Testis (tissue), 5 donors: ENCODE measurements around the gene CXCR2. TPM values are rescaled to one million over a fixed set of nuclear protein-coding genes. Genes with fewer than 3 reads are reported as not detected.

Experiments
- DNase-seq: peaks from one replicate; pipeline ENCODE4 v3.0.0-alpha.2; 2019
- H3K27ac ChIP-seq, 2 donors: fragments of 200-600 bp; sonication (generic); one replicate each; pipeline ENCODE4 v1.5.1; 2019
- H3K27me3 ChIP-seq: fragments of 200-600 bp; sonication (generic); one replicate; pipeline ENCODE4 v1.5.1; 2019
- H3K36me3 ChIP-seq: fragments of 200-600 bp; sonication (generic); one replicate; pipeline ENCODE4 v1.5.1; 2017; ENCODE audit warnings: low read depth; ENCODE audit errors: missing control alignments
- H3K4me1 ChIP-seq: fragments of 200-600 bp; sonication (generic); one replicate; pipeline ENCODE4 v1.5.1; 2019
- H3K4me3 ChIP-seq, 2 donors: fragments of 200-600 bp; sonication (generic); one replicate each; pipeline ENCODE4 v1.5.1; 2017 to 2019
- H3K9me3 ChIP-seq: fragments of 200-600 bp; sonication (generic); one replicate; pipeline ENCODE4 v1.5.1; 2017
- POLR2A ChIP-seq: fragments of 450-650 bp; IDR thresholded peaks from one replicate; pipeline ENCODE4 v1.6.1; 2017; ENCODE audit warnings: antibody characterized with exemption, mild to moderate bottlenecking, moderate library complexity
- WGBS, 2 donors: methylation state at CpG; one replicate each; pipeline ENCODE4 v1.1.5; 2018; 5-methylcytosine and 5-hydroxymethylcytosine counted together
- intact Hi-C: fragments of 100-400 bp; cut with DNase I; formaldehyde crosslinking; loops from one replicate; pipeline ENCODE4 v1.15.1; 2023; ENCODE audit warnings: low total_unique reads
- long read RNA-seq, 2 donors: transcript quantifications; one replicate each; lab custom pipeline, GENCODE V29; 2026
- polyA plus RNA-seq: library from polyadenylated mRNA; stranded (reverse); fragments of 350-450 nt; fragmentation: Illumina TruSeq; extraction: RNeasy Lipid Tissue Mini Kit (QIAGEN cat#74804); gene quantifications from one replicate; pipeline ENCODE4 v1.2.3, GENCODE V29; 2014; ENCODE audit warnings: low read depth, low replicate concordance; ENCODE audit not compliant: insufficient read depth
- total RNA-seq, 2 donors: library from RNA; depleted of rRNA; stranded (reverse); fragments of >200 nt; gene quantifications; one replicate each; pipeline ENCODE4 v1.2.3, GENCODE V29; 2016
- TF ChIP-seq, protein P1 (sequence below), 3 experiments: fragments of 450-650 bp in 2 of 3; fragments of 200-600 bp in 1 of 3; sonication (generic) in 1 of 3; IDR thresholded peaks; one replicate each; pipeline ENCODE4 v1.5.1; 2016 to 2019; ENCODE audit warnings: antibody characterized with exemption in 3 of 3, mild to moderate bottlenecking in 2 of 3, moderate library complexity in 1 of 3

Gene CXCR2
- under 1 TPM in 1 of 2 donors, not detected in 1; 0.12 TPM for total RNA-seq
- 0.45 TPM for polyA plus RNA-seq
- long read RNA-seq, donor 1, result 0 reads
- long read RNA-seq, donor 2, result 0 reads

DNA sequence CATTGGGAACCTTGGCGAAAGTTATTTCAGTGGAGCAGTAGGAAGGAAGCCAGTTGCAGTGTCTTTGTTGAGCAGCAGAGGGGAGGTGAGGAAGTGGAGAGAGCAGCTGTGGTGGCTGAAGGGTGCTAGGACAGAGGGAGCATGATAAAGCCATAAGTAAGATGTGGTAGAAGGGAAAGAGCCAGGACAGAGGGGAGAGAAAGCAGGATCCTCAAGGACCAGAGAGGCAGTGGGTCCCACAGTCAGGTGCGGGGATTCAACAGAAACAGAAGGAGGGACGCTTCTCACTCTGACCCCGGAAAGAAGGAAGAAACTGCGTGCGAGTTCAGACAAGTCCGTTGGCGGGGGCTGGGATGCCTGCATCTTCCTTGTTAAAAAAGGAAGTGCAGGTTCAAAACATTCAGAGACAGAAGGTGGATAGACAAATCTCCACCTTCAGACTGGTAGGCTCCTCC lies at the start of gene CXCR2:
CXCR2 (plus strand) TSS at position 403 of the 455 bp plus-strand sequence. CDS start 8,774 bp downstream, outside the sequence.
- Histone ChIP-seq H3K27me3 (no peaks in the 10 kb centered on the region), H3K27ac (no peak within 1 kb of the TSS), H3K9me3 (no peaks in the 10 kb centered on the region), H3K4me1 (no peaks in the 10 kb centered on the region), H3K4me3 (no peak within 1 kb of the TSS), H3K36me3 (no peaks in the 10 kb centered on the region)
- WGBS, 2 donors, result 69 to 78% methylated on average over 8 of the region's 8 CpGs
- TF ChIP-seq, protein P1, sequence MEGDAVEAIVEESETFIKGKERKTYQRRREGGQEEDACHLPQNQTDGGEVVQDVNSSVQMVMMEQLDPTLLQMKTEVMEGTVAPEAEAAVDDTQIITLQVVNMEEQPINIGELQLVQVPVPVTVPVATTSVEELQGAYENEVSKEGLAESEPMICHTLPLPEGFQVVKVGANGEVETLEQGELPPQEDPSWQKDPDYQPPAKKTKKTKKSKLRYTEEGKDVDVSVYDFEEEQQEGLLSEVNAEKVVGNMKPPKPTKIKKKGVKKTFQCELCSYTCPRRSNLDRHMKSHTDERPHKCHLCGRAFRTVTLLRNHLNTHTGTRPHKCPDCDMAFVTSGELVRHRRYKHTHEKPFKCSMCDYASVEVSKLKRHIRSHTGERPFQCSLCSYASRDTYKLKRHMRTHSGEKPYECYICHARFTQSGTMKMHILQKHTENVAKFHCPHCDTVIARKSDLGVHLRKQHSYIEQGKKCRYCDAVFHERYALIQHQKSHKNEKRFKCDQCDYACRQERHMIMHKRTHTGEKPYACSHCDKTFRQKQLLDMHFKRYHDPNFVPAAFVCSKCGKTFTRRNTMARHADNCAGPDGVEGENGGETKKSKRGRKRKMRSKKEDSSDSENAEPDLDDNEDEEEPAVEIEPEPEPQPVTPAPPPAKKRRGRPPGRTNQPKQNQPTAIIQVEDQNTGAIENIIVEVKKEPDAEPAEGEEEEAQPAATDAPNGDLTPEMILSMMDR (IDR thresholded peaks at IDR 0.05), result no peak
- no peak for TF ChIP-seq POLR2A
- intact Hi-C loops, result no loop called here
- no peak for DNase-seq

DNA sequence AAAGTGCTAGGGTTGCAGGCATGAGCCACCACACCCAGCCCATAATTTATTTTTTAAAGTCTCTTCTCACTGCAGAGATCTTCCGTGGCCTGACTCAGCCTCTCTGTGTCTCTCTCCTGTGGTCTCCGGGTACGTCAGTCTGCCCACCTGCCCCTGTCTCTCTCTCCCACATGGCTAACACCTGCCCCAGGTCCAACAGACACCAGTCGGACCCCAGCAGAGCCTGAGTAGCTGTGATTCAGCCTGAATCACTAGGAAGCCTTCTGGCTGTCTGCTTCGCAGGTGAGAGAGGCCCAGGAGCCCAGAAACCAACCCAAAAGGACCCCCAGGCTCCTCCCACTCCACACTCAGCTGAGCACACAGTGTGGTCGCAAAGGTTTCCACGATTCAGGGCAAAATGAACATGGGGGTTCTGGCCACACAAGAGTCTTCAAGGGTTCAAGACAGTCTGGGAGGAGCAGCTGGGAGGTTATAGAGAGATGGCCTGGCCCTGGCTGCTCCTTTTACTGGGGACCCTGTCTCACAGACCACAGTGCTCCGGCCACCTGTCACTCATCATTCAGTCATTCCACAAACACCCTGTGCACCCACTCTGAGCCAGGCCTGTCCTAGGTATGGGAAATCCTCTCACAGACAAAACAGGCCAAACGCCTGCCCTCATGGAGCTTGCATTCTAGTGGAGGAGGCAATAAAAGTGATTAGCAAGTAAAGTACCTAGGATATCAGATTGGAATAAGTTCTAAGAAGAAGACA lies 48.2 kb upstream of the CXCR2 start:
- WGBS, 2 donors, result 84 to 96% methylated on average over 8 to 9 of the region's 9 CpGs
- no peak for TF ChIP-seq POLR2A
- TF ChIP-seq, protein P1 (IDR thresholded peaks at IDR 0.05), result no peak
- Histone ChIP-seq H3K36me3 (no peaks in the 10 kb centered on the region), H3K4me1 (no peaks in the 10 kb centered on the region), H3K27ac (no peak overlapping the region), H3K9me3 (no peaks in the 10 kb centered on the region), H3K4me3 (no peak overlapping the region), H3K27me3 (no peaks in the 10 kb centered on the region)
- DNase-seq, result no peak
- intact Hi-C loops, result no loop called here

DNA sequence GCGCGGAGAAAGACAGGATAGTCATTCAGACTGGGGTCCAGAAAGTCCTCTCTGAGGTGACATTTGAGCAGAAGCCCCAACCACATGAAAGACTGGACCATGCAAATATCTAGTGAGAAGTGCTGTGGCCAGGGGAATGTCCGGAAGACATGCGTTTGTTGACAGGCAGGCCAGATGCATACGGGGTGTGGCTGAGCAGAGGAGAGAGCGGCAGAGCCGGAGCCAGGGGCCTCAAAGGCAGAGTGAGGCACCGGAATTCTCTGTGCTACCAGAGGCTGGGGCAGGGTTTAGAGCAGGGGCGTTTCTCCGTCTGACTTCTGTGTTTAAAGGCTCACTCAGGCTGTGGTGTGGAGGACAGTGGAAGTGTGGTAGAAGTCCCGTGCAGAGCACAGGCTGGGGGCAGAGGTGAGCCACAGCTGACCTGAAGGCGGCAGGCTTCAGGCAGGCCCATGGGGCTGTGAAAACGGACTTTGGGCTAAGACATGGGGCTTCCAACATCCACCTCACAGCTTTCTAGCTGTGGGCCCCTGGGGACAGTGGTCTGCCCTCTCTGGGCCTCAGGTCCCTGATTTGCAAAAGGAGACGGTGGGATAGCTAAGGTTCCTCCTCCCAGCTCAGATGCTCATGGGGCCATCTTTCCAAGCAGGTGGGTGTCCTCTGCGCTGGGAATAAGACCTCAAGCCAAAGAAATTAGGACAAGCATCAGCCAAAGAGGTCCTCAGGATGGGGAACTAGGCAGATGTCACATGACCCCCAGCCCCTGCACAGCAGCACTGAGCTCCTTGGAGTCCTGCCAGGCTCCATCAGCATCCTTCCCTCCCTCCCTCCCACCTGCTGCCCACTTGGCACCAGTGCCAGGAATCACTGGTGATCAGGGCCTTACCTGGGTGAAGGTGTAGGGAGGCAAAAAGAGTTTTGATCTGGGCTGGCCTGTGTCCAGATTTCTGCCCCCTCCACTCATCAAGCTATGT lies 45.6 kb upstream of the CXCR2 start:
- no peak for DNase-seq
- Histone ChIP-seq H3K9me3 (no peaks in the 10 kb centered on the region), H3K27ac (no peak overlapping the region), H3K4me3 (no peak overlapping the region), H3K4me1 (no peaks in the 10 kb centered on the region), H3K27me3 (no peaks in the 10 kb centered on the region), H3K36me3 (no peaks in the 10 kb centered on the region)
- intact Hi-C loops, result no loop called here
- 77 to 81% methylated on average over 15 of the region's 15 CpGs for WGBS, 2 donors
- TF ChIP-seq POLR2A, result no peak
- TF ChIP-seq, protein P1 (IDR thresholded peaks at IDR 0.05), result no peak

DNA sequence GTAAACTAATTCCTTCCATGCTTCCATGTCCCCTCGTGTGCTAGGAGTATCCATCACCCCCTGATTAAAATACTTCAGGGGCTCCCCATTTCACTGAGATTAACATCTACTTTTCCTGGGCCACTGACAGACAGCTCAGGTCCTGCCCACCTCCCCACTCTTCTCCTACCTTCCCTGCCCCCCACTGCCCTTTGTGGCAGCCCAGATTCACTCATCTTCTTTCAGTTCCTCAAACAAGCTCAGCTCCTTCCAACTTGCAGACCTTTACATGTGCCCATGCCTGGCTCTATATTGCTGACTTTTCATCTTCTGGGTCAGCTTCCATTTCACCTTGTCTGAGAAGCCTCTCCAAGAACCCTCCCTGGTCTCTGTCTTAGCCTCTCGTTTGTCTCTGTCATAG lies 44.8 kb upstream of the CXCR2 start:
- H3K36me3 ChIP-seq, result no peaks in the 10 kb centered on the region
- TF ChIP-seq, protein P1 (IDR thresholded peaks at IDR 0.05), result no peak
- TF ChIP-seq POLR2A, result no peak
- no peaks in the 10 kb centered on the region for H3K27me3 ChIP-seq
- intact Hi-C loops, result no loop called here
- H3K27ac ChIP-seq, result no peak overlapping the region
- WGBS, 2 donors, result 78 to 83% methylated on average over 2 of the region's 2 CpGs
- no peaks in the 10 kb centered on the region for H3K9me3 ChIP-seq
- H3K4me3 ChIP-seq, result no peak overlapping the region
- no peak for DNase-seq
- no peaks in the 10 kb centered on the region for H3K4me1 ChIP-seq
